GM18505 (cell line): ENCODE results near the gene AHCYL2.

Source experiments
- ATAC-seq: cut with Tn5 transposase; IDR thresholded peaks from one replicate; pipeline ENCODE4 v1.9.1; 2021; ENCODE audit not compliant: unreplicated experiment
- POLR2A ChIP-seq: IDR thresholded peaks from 4 replicates; pipeline ENCODE4 v1.6.1; 2011; ENCODE audit warnings: borderline replicate concordance; ENCODE audit not compliant: insufficient read depth, insufficient read length; ENCODE audit errors: extremely low read depth

The AHCYL2 gene

DNA sequence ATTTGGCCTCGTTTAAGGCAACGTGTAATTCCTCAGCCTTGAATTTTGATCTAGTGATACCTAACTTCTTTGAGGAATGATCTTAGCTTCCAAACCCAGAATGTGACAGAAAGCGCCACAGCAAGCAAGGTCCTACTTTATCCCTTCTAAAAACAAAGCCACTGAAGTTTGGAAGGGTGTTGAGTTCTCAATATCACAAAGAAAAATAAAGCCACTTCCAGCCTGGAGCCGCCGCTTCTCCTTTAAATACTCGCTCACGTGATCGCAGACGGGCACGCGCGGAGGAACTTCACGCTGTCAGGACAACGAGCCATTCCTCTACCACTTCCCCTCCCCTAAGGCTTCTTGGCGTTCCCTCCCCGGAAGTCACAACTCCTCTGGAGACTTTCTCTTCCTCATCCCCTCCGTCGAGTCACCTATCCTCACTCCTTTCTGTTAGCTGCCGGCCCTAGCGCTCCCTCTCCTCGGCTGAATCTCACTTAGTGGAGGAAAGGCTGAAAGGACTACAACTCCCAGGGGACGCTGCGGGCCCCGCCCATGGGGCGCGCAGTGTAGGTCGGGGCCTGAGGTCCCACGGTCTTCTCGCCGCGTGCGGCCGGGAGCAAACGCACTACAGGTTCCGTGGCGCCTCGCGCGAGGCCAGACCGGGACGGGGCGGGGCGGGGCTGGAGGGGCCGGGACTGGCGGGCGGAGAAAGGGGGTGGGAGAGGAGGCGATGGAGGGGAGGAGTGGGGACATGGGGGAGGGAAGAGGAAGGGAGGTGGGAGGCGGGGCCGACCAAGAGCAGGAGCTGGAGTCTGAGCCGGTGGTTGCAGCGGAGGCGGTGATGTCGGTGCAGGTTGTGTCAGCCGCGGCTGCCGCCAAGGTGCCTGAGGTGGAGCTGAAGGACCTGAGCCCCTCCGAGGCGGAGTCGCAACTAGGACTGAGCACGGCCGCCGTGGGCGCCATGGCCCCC, at the start of gene AHCYL2:
Gene AHCYL2 (plus strand): TSS at position 780 of the 955 bp plus-strand sequence.
- peak; percentile 51 for TF ChIP-seq POLR2A
- peak; percentile 93 for ATAC-seq

DNA sequence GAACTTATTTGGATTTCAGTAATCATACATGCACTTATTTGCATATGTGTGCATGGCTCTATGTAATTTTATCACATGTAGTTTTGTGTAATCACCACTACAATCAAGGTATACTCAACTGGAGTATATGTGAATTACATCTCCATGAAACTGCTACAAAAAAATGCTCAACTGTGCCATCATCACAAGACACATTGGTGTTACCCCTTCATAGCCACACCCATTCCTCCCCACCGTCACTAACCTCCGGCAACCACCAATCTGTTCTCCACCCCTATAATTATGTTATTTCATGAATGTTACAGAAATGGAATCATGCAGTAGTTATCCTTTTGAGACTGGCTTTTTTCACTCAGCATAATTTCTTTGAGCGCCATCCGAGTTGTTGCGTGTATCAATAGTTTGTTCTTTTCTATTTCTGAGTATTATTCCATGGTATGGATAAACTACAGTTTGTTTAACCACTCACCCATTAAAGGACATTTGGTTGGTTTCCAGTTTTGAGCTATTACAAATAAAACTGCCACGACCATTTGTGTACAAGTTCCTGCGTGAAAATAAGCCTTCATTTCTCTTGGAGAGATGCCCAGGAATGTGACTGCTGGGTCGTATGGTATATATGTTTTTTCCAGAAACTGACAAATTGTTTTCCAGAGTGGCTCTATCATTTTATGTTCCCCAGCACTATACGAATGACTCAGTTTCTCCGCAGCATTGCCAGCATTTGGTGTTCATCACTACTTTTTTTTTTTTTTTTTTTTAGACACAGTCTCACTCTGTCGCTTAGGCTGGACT, 47.7 kb upstream of the AHCYL2 start:
- no peak for TF ChIP-seq POLR2A
- no peak for ATAC-seq

DNA sequence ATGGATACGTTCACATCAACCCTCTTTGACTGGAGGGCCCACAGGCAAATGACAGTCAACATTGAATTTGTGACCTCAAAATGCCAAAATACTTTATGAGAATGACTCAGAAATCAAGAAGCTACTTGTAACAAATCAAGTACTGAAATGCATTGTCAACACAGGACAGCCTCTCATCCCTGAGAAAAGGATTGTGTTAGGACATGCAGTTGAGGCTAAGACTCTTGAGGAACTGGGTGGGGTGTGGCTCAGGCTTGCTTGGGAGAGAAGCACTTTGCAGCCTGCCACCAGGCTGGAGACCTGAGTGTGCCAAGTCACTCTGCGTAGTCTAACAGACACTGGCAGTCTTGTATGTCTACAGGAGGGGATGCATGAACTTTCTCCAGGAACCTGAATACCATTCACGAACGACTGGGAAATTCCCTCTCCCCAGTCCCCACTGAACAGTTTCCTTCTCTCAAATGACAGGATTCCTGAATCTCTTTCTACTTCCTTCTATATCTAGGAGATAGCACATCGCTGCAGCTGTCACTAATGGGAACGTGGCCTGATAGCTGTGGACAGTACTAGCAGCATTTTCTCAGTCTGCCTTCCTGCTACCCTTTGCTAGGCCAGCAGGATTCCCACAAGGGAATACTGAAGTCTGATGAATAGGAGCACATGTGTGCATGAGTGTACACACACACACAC, 39.7 kb upstream of the AHCYL2 start:
- TF ChIP-seq POLR2A, result no peak
- no peak for ATAC-seq

DNA sequence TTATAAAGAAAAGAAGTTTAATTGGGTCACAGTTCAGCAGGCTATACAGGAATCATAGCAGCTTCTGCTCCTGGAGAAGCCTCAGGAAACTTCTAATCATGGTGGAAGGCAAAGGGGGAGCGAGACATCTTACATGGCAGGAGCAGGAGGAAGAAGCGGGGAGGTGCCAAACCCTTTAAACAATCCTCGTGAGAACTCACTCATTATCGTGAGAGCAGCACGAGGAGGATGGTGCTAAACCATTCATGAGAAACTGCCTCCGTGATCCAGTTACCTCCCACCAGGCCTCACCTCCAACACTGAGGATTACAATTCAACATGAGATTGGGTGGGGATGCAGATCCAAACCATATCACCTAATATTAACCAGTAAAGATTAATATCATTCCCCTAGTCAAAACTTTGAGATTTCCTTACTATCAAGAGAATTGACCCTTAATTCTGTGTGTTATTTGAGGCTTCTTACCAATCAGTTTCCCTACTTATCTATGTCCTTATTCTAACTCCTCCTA, 38.0 kb upstream of the AHCYL2 start:
- no peak for ATAC-seq
- no peak for TF ChIP-seq POLR2A

DNA sequence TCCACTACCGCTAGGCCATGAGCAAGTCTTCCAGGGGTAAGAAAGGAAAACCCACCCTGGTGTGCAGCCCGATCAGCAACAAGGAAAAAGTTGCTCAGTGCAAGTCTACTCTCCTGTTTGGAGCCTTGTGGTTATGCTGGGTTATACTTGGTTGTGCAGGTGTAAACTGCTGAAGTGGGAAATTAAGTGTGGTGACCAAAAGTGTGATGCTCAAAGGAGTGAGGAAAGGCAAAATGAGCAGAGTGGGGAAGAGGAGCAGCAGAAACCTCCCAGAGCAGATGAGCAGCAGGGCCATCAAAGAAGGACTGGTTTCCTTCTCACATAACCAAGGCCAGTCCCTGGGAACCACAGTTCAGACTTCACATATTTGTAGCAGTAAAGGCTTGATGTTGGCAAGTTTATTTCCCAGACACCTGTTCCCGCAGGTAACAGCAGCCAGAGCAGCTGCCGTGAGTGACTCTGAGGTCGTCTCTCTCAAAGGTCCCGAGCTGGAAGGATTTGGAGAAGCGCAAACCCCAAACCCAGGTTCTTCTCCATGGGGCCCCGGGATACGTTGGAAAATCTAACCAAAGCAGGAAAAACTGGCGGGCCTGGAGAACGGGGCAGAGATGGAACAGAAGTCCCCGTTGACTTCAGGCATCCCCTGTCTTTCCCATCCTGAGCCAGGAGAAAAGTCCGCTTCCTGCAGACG, 37.0 kb upstream of the AHCYL2 start:
- ATAC-seq, result no peak
- no peak for TF ChIP-seq POLR2A

DNA sequence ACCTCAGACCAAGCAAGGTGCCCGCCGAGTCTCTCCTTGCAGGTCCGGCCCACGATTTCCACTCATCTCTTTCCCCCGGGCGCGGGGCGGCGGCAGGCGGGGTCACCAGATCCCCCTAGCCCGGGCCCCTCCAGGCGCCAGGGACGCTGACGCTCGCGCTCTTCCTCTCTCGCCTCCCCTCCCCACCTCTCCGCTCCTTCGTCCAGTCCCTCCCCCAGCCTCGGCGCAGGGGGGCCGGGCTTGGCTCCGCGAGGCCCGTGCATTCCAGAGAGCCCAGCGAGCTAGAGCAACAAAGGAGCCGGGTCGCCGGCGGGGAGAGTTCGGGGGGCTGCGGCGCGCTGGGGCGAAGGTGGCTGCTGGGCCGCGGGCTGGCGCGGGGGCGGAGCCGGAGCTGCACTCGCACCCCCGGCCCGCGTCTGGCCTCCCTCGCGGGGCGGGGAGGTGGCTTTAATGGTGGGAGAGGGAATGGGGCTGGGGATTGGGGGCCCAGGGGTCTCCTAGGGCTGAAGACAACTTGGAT, 36.4 kb upstream of the AHCYL2 start, which contains the start of gene SMO:
Gene SMO (plus strand): TSS at position 262 of the 520 bp plus-strand sequence. CDS start 519 bp downstream, outside the sequence.
- TF ChIP-seq POLR2A, result no peak

DNA sequence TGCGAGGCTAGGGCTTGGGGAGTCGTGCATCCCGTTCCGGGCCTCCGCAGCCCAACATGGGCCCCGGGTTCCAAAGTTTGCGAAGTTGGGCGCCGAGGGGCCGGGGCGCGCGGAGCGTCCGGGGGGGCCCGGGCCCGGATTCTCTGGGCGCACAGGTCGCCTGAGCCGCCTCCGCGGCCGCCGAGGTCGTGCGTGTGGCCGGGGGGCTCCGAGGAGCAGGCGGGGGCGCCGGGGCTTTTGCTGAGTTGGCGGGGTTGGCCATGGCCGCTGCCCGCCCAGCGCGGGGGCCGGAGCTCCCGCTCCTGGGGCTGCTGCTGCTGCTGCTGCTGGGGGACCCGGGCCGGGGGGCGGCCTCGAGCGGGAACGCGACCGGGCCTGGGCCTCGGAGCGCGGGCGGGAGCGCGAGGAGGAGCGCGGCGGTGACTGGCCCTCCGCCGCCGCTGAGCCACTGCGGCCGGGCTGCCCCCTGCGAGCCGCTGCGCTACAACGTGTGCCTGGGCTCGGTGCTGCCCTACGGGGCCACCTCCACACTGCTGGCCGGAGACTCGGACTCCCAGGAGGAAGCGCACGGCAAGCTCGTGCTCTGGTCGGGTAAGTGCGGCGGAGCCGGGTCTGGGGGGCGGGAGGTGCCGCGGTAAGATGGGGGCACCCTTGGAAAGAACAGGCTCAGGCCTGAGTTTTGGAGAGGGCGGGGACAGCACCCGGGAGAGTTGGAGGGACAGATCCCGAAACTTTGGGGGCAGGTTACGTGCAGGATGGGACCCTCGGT, 35.8 kb upstream of the AHCYL2 start:
- ATAC-seq, result no peak
- no peak for TF ChIP-seq POLR2A

More for the DNA sequence above, 36.4 kb upstream of the AHCYL2 start, which contains the start of gene SMO:
- no peak for ATAC-seq

DNA sequence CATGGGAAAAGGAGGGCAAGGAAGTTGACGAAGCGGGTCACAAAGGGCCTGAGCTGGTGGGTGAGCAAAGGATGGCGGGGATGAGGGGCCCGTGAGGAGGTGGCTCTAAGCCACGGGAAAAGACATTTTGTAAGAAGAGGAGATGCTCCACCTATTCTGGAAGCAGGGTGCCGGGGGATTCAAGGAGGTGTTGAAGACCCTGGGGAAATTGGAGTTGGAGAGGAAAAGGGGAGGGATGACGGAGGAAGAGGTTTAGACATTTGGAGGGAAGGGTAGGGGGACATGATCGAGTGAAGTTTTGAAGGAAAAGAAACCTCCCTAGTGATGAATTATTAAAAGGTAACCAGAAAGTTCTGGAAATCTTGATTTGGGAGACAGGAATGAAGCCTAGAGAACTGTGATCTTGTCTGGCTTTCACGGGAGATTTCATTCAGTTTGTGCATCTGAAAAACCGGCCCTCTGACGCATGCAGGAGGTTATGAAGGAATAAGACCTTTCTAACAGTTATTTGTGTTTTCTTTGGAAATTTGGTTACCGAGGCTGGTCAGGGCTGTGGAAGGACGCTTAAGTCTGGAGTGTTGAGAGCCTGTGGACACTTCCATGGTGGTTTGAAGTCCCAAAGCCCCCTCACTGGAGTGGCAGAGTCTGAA, 35.0 kb upstream of the AHCYL2 start:
- no peak for ATAC-seq

DNA sequence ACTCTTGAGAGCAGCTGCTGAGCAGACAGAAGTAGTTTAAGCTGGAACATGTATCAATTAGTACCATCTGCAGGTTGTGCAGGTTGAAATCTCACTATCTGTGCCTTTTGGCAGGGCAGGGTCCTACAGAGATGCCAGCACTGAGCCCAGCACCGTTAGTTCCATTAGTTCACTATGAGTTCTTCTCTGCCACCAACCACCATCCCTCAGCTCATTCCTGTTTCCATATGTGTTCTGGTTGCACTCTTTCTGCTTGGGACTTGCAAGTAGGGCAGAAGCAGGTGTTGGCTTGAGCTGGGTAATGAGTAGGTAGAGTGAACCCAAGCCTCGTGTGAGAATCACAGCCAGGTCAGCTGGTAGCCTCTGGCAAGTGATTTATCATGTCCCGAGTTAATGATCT, 33.6 kb upstream of the AHCYL2 start:
- ATAC-seq, result no peak

More for the DNA sequence above, 35.0 kb upstream of the AHCYL2 start:
- TF ChIP-seq POLR2A, result no peak

DNA sequence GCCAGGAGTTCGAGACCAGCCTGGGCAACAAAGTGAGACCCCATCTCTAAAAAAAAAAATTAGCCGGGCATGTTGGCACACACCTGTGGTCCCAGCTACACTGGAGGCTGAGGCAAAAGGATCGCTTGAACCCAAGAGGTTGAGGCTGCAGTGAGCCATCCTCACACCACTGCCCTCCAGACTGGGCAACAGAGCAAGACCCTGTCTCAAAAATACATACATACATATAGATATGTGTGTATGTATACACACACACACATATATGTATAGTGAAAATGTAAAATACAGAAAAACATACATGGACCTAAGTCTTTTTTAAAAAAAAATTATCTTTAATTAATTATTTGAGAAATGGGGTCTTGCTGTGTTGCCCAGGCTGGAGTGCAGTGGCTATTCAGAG, 30.9 kb upstream of the AHCYL2 start:
- no peak for TF ChIP-seq POLR2A

More for the DNA sequence above, 33.6 kb upstream of the AHCYL2 start:
- TF ChIP-seq POLR2A, result no peak

DNA sequence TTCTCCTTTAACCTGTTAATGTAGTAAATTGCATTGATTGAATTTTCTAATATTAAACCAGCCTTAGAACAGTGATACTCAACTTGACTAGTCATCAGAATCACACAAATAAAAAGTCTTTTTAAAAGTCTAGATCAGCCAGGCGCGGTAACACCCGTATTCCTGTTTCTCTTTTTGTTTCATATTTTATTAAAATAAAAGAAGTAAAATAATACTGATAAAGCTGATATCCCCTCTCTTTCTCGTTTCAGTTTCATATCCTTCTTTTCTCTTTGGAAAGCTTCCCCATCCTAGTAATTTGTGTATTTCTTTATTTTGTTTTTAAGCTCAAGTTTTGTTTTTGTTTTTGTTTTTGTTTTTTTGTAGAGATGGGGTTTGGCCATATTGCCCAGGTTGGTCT, 27.1 kb upstream of the AHCYL2 start:
- no peak for TF ChIP-seq POLR2A
- no peak for ATAC-seq

More for the DNA sequence above, 30.9 kb upstream of the AHCYL2 start:
- ATAC-seq, result no peak
